KMS-11 (cell line): ENCODE data around the gene AHCYL2.

Experiments used
- H2AFZ ChIP-seq: fragments of 200-600 bp; sonication (generic); 2 replicates; pipeline ENCODE4 v1.6.1; 2016; ENCODE audit warnings: antibody characterized with exemption, mixed run types, low read depth
- H3K27ac ChIP-seq: fragments of 200-600 bp; sonication (generic); 2 replicates; pipeline ENCODE4 v1.6.1; 2016; ENCODE audit warnings: mild to moderate bottlenecking, mixed run types
- H3K27me3 ChIP-seq: fragments of 200-600 bp; sonication (generic); 2 replicates; pipeline ENCODE4 v1.6.1; 2017; ENCODE audit warnings: mild to moderate bottlenecking, low read depth, mixed run types, moderate library complexity; ENCODE audit not compliant: insufficient read depth
- H3K36me3 ChIP-seq: fragments of 200-600 bp; sonication (generic); 2 replicates; pipeline ENCODE4 v1.6.1; 2017; ENCODE audit warnings: mild to moderate bottlenecking, mixed run types; ENCODE audit not compliant: insufficient read depth
- H3K4me1 ChIP-seq: fragments of 200-600 bp; sonication (generic); 2 replicates; pipeline ENCODE4 v1.6.1; 2016; ENCODE audit warnings: mild to moderate bottlenecking, low read depth, mixed run types; ENCODE audit not compliant: poor library complexity, severe bottlenecking
- H3K4me2 ChIP-seq: fragments of 200-600 bp; sonication (generic); 2 replicates; pipeline ENCODE4 v1.7.0; 2016; ENCODE audit warnings: mild to moderate bottlenecking, mixed run types
- H3K4me3 ChIP-seq: fragments of 200-600 bp; sonication (generic); IDR thresholded peaks from 2 replicates; pipeline ENCODE4 v1.6.1; 2017; ENCODE audit warnings: low read depth, low read length, mixed read lengths; ENCODE audit not compliant: insufficient read depth
- H3K79me2 ChIP-seq: fragments of 200-600 bp; sonication (generic); 2 replicates; pipeline ENCODE4 v1.6.1; 2016; ENCODE audit warnings: low read depth, mixed run types; ENCODE audit not compliant: insufficient read depth
- H3K9ac ChIP-seq: fragments of 200-600 bp; sonication (generic); 2 replicates; pipeline ENCODE4 v1.6.1; 2016; ENCODE audit warnings: mild to moderate bottlenecking, mixed run types
- H4K20me1 ChIP-seq: fragments of 200-600 bp; sonication (generic); 2 replicates; pipeline ENCODE4 v1.6.1; 2016; ENCODE audit warnings: mild to moderate bottlenecking, mixed run types; ENCODE audit not compliant: insufficient read depth
- TF ChIP-seq, protein P1 (sequence below): fragments of 200-600 bp; sonication (generic); conservative IDR thresholded peaks from 2 replicates; pipeline ENCODE4 v1.6.1; 2017; ENCODE audit warnings: low read depth, mild to moderate bottlenecking, antibody characterized with exemption, low read length, moderate library complexity, mixed read lengths

The AHCYL2 gene

DNA sequence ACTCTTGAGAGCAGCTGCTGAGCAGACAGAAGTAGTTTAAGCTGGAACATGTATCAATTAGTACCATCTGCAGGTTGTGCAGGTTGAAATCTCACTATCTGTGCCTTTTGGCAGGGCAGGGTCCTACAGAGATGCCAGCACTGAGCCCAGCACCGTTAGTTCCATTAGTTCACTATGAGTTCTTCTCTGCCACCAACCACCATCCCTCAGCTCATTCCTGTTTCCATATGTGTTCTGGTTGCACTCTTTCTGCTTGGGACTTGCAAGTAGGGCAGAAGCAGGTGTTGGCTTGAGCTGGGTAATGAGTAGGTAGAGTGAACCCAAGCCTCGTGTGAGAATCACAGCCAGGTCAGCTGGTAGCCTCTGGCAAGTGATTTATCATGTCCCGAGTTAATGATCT lies 33.6 kb upstream of the AHCYL2 start:
- Histone ChIP-seq H3K4me3 (no peak overlapping the region), H4K20me1 (no peaks in the 10 kb centered on the region), H3K79me2 (no peaks in the 10 kb centered on the region), H3K27me3 (no peaks in the 10 kb centered on the region; the same call in 1 of the 2 replicates), H3K27ac (no peak overlapping the region), H2AFZ (no peak overlapping the region), H3K4me1 (peaks cover 7% of the 10 kb centered on the region), H3K9ac (no peak overlapping the region), H3K36me3 (no peaks in the 10 kb centered on the region), H3K4me2 (no peak overlapping the region)
- TF ChIP-seq, protein P1, sequence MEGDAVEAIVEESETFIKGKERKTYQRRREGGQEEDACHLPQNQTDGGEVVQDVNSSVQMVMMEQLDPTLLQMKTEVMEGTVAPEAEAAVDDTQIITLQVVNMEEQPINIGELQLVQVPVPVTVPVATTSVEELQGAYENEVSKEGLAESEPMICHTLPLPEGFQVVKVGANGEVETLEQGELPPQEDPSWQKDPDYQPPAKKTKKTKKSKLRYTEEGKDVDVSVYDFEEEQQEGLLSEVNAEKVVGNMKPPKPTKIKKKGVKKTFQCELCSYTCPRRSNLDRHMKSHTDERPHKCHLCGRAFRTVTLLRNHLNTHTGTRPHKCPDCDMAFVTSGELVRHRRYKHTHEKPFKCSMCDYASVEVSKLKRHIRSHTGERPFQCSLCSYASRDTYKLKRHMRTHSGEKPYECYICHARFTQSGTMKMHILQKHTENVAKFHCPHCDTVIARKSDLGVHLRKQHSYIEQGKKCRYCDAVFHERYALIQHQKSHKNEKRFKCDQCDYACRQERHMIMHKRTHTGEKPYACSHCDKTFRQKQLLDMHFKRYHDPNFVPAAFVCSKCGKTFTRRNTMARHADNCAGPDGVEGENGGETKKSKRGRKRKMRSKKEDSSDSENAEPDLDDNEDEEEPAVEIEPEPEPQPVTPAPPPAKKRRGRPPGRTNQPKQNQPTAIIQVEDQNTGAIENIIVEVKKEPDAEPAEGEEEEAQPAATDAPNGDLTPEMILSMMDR = no peak

DNA sequence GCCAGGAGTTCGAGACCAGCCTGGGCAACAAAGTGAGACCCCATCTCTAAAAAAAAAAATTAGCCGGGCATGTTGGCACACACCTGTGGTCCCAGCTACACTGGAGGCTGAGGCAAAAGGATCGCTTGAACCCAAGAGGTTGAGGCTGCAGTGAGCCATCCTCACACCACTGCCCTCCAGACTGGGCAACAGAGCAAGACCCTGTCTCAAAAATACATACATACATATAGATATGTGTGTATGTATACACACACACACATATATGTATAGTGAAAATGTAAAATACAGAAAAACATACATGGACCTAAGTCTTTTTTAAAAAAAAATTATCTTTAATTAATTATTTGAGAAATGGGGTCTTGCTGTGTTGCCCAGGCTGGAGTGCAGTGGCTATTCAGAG lies 30.9 kb upstream of the AHCYL2 start:
- Histone ChIP-seq H3K9ac (no peak overlapping the region), H3K27ac (no peak overlapping the region), H2AFZ (no peak overlapping the region), H3K27me3 (no peaks in the 10 kb centered on the region), H3K4me2 (no peak overlapping the region), H3K79me2 (no peaks in the 10 kb centered on the region), H3K36me3 (no peaks in the 10 kb centered on the region), H3K4me1 (no peaks in the 10 kb centered on the region), H4K20me1 (no peaks in the 10 kb centered on the region), H3K4me3 (no peak overlapping the region)
- TF ChIP-seq, protein P1 = no peak

DNA sequence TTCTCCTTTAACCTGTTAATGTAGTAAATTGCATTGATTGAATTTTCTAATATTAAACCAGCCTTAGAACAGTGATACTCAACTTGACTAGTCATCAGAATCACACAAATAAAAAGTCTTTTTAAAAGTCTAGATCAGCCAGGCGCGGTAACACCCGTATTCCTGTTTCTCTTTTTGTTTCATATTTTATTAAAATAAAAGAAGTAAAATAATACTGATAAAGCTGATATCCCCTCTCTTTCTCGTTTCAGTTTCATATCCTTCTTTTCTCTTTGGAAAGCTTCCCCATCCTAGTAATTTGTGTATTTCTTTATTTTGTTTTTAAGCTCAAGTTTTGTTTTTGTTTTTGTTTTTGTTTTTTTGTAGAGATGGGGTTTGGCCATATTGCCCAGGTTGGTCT lies 27.1 kb upstream of the AHCYL2 start:
- H3K4me2 ChIP-seq = no peak overlapping the region
- H3K36me3 ChIP-seq = no peaks in the 10 kb centered on the region
- no peak overlapping the region for H3K27ac ChIP-seq
- H3K27me3 ChIP-seq = no peaks in the 10 kb centered on the region
- H4K20me1 ChIP-seq = no peaks in the 10 kb centered on the region
- H2AFZ ChIP-seq = no peak overlapping the region
- no peak overlapping the region for H3K4me3 ChIP-seq
- H3K4me1 ChIP-seq = no peaks in the 10 kb centered on the region
- H3K79me2 ChIP-seq = no peaks in the 10 kb centered on the region
- no peak overlapping the region for H3K9ac ChIP-seq
- TF ChIP-seq, protein P1 = no peak

DNA sequence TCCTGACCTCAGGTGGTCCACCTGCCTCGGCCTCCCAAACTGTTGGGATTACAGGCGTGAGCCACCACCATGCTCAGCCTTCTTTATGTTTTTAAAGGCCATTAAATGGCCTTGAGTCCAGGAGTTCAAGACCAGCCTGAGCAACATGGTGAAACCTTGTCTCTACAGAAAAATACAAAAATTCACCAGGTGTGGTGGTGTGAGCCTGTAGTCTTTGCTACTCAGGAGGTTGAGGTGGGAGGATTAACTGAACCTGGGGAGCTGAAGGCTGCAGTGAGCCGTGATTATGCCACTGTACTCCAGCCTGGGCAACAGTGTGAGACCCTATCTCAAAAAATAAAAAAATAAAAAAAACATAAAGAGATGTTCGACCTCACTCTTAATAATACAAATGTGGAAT lies 25.4 kb upstream of the AHCYL2 start:
- H3K4me1 ChIP-seq = no peaks in the 10 kb centered on the region
- H2AFZ ChIP-seq = no peak overlapping the region
- no peak overlapping the region for H3K9ac ChIP-seq
- H3K27me3 ChIP-seq = no peaks in the 10 kb centered on the region
- TF ChIP-seq, protein P1 = no peak
- no peaks in the 10 kb centered on the region for H3K79me2 ChIP-seq
- no peak overlapping the region for H3K27ac ChIP-seq
- no peaks in the 10 kb centered on the region for H4K20me1 ChIP-seq
- H3K36me3 ChIP-seq = no peaks in the 10 kb centered on the region
- H3K4me3 ChIP-seq = no peak overlapping the region
- no peak overlapping the region for H3K4me2 ChIP-seq
